GM21381 (cell line): ENCODE data around the gene KLHL3.

Source experiments
- ATAC-seq: cut with Tn5 transposase; IDR thresholded peaks from one replicate; pipeline ENCODE4 v1.9.1; 2021; ENCODE audit warnings: mild to moderate bottlenecking, moderate library complexity; ENCODE audit not compliant: unreplicated experiment

Gene KLHL3

DNA sequence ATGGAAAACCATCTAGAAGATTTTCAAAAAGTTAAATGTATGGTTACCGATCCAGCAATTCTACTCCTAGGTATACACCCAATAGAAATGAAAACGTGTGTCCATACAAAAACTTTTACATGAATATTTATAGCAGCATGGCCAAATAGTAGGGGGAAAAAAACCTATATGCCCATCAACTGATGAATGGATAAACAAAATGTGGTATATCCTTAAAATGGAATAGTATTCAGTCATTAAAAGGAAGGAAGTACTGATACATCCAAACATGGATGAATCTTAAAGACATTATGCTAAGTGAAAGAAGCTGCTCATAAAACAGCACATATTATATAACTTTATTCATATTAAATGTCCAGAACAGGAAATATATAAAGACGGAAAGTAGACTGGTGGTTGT, 143.6 kb downstream of the KLHL3 start:
- no peak for ATAC-seq

DNA sequence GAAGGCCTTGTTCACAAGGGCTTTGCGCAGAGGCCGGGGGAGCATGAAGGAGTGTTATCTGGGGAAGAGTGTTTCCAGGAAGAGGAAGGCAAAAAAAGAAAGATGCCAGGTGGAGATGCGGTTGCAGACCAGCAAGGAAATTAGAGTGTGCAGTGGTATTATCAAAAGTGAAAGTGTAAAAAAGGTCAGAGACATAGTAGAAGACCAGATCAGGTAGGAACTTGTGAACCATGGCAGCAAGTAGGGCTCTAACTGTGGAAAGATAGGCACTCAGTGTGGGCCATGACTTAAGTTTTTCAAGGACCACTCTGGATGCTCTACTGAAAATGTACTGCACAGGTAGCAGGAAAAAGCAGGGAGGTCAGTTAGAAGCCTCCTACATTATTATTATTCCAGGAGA, 146.7 kb downstream of the KLHL3 start:
- no peak for ATAC-seq

DNA sequence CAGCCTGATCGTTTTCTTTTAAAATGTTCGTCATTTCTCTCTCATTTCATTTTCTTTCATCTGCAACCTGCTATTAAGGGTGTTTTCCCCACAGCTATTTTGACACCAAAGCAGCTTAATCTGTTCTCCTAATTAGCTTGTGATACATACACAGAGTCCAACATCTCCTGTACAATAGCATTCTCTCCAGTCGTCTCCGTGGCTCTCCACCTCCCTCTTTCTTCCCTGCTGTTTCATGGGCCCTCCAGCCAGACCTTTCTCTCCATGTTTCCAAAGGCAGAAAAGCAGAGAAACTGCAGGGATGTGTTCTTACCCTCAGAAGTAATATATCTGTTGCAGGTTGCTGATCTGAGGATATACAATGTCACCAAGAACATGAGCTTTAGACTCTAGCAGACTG, 148.0 kb downstream of the KLHL3 start:
- no peak for ATAC-seq

DNA sequence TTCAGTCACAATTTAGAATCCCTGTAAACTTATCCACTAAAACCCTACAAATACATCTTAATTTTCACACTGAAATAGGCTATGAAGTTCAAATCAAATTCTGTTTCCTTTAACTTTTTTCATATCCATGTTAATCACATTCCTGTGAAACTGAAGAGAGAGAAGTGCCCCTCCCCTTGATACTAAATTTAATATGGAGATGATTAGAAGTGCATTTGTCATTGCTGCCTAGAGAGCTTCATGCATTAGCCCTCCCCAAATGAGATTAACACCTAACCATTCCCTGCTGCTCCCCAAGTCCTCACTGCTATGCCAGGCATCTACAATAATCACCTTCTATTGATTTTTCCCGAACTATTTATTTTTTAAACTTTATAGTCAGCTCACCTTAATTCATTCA, 151.6 kb downstream of the KLHL3 start:
- no peak for ATAC-seq

DNA sequence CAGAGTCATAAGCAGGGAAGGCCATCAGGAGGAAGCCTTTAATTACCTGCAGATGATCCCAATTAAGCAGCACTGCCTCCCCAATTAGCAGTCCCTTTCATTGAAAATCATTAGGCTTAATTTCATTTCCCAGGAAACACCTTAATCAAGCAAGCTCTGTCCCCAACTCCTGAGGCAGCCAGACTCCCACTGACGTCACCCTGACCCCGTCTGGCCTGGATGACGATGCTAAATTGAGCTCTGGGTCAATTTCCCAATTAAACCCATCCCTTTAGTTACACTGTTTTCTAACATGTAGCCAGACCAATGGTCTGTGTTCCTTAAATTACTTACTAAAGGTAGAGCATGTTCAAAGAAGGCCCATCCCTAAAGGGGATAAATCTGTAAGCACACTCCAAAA, 152.8 kb downstream of the KLHL3 start:
- no peak for ATAC-seq

DNA sequence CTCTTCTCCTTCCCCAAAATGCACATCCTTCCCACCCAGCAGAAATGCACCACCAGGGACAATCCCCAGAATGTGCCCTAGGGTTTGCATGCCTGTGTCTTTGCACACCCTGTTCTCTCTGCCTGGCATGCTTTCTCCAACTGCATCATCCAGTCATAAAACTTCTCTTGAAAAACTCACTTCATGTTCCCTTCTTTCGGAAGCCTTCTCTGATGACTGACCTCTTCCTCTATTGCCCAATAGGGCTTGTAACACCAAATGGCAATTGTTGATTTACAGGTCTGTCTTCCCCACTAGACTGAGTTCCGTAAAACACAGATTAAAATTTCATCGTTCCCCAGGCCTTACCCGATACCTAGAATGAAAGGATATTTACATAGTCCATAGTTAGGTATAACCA, 153.7 kb downstream of the KLHL3 start:
- no peak for ATAC-seq

DNA sequence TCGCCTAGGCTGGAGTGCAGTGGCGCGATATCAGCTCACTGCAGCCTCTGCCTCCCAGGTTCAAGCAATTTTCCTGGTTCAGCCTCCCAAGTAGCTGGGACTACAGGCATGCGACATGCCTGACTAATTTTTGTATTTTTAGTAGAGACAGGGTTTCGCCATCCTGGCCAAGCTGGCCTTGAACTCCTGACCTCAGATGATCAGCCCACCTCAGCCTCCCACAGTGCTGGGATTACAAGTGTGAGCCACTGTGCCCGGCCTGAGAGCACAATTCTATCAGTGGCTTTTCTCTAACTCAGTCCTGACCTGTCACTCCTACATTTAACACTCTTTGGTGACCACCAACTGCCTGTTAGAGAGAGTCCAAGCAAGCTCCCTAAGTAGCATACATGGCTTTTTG, 154.1 kb downstream of the KLHL3 start:
- ATAC-seq: no peak

DNA sequence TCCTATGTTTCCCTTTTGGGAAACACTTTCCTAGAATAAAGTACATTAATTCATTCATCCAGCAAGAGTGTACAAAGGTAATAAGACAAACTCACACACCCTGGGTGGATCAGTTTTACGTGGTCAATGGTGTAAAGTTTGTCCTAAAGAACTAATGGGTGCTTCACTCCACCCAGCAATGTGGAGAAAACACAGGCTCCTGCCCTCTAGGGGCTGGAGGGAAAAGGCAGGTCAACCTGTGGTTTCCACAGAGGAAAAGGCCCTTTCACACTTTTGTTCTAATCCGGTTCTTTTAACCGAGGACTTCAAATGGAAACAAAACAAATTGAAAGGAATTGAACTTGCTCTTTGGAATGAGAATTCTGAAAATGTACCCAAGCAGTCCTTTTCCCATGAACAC, 155.9 kb downstream of the KLHL3 start:
- no peak for ATAC-seq

DNA sequence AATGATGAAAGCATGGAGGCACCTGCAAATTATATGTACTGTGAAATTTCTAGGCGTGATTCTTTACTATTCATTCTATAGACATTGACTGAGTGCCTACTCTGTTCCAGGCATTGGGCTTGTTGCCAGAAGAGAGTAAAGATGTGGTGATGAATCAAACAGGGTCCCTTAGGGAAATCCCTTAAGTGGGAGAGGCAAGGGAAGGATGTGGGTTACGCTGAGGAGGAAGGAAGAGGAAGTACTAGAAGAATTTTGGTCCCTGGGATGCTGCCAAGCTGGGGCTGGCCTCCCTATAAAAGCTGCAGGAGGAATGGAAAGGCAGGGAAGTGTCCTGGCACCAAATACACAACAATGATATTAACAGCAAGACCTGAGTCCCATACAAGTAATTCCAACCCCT, 160.0 kb downstream of the KLHL3 start:
- no peak for ATAC-seq

DNA sequence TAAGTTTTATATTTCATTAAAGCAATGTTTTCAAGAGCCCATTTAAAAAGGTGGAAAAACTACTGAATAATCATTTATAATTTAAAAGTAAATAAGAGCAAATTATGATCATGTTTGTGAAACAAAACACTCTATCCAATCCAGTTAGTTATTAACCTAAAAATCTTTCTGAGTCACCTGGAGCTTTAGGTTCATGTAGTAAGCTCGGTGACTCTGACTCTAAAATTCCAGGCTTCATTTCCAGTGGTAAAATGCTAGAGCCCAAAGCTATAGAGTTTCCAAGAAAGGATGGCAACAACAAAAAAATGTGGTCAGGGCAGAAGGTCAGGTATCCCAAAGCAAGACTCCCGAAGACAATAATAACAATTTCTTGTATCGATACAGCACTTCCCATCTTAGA, 160.7 kb downstream of the KLHL3 start:
- no peak for ATAC-seq

DNA sequence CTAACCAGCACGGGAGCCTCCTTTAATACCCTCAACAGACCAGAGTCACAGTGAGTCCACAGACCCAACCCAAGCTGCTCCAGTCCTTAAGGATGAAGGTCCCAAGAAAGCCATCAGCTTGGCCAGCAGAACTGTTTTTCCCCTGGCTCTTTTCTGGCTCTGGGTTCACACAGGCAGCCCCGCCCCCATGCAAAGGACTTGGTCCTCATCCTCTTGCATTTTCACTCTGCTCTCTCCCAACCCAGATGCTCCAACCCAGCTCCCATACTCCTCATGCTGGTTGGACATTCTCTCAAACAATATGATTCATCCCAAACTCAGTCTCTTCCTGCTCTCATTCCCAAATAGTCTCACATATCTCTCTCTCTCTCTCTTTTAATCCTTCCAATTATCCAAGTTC, 162.5 kb downstream of the KLHL3 start:
- no peak for ATAC-seq

DNA sequence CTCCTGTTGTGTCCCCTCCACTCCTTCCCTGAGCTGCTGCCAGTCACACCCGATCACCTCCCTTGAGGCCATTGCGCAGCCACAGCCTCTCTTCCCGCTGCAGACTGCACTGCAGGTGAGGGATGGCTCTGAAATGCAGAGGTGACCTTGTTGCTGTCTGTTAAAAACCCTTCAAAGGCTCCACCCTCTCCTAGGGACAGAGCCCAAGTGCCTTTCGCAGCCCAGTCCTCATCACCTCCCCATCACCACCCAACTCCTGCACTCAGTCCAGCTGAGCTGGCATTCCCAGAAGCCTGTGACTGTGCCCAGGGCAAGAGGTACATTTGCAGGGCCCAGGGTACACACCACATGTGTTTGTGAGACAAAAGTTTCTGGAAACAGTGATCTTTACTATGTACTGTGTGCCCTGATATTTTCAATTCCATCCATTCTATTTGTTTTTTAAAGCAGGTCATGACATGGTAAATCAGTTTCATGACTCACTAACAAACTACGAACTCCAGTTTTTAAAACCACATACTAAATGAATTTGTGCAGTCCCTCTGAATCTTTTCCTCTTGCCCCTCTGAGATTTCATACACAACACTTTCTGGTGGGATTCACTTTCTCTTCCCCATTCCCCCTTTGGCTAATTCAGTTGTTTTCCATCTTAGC, 163.7 kb downstream of the KLHL3 start:
- ATAC-seq: no peak

DNA sequence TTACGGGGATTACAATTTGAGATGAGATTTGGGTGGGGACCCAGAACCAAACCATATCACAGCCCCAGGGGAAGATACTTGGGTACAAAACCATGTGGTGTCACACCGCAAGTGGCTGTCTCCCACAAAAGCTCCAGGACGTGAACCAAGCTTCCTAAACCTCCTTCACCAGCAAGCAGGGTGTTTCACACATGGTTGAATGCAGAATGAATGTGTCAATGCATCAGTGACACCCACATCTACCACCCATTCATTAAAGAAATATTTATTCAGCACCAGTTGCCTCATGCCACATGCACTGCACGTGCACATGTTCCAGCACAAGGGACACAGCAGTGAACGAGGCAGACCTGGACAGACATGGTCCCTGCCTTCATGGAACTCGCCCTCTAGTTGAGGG, 165.8 kb downstream of the KLHL3 start:
- ATAC-seq: no peak
